OCI-LY3 (cell line): ENCODE data around the gene ARMC9.

Source experiments
- H2AFZ ChIP-seq: fragments of 200-600, 300-600 bp; shearing (Covaris generic); 2 replicates; pipeline ENCODE4 v1.6.0; 2014; ENCODE audit warnings: antibody characterized with exemption, low read depth, low read length
- H3K27ac ChIP-seq: fragments of 200-600, 300-600 bp; sonication (generic); 2 replicates; pipeline ENCODE4 v1.5.1; 2014; ENCODE audit warnings: mild to moderate bottlenecking, low read length, moderate library complexity, mixed read lengths
- H3K27me3 ChIP-seq: fragments of 200-600, 300-600 bp; sonication (generic); 2 replicates; pipeline ENCODE4 v1.6.1; 2014; ENCODE audit warnings: low read depth, low read length, mixed read lengths
- H3K36me3 ChIP-seq: fragments of 200-600, 300-600 bp; sonication (generic); replicated peaks from 2 replicates; pipeline ENCODE3; 2014; ENCODE audit warnings: low read depth, low read length, mixed read lengths
- H3K4me1 ChIP-seq: fragments of 300-600, 200-600 bp; sonication (generic); 2 replicates; pipeline ENCODE4 v1.6.1; 2014; ENCODE audit warnings: low read length, mixed read lengths
- H3K4me2 ChIP-seq: fragments of 200-600, 300-600 bp; sonication (generic); 2 replicates; pipeline ENCODE4 v1.6.1; 2014; ENCODE audit warnings: low read length, mixed read lengths
- H3K4me3 ChIP-seq: fragments of 300-600, 200-600 bp; sonication (generic); 2 replicates; pipeline ENCODE4 v1.5.1; 2014; ENCODE audit warnings: antibody characterized with exemption, mild to moderate bottlenecking, low read length, moderate library complexity
- H3K79me2 ChIP-seq: fragments of 300-600, 200-600 bp; shearing (Covaris generic); 2 replicates; pipeline ENCODE4 v1.6.1; 2014; ENCODE audit warnings: mild to moderate bottlenecking, low read length, mixed read lengths
- H3K9ac ChIP-seq: fragments of 300-600, 200-600 bp; shearing (Covaris generic); 2 replicates; pipeline ENCODE4 v1.6.0; 2014; ENCODE audit warnings: mild to moderate bottlenecking, low read length, moderate library complexity
- H3K9me3 ChIP-seq: fragments of 200-600, 300-600 bp; shearing (Covaris generic); 2 replicates; pipeline ENCODE4 v1.6.1; 2014; ENCODE audit warnings: low read length, mixed read lengths; ENCODE audit not compliant: insufficient read depth
- H4K20me1 ChIP-seq: fragments of 200-600, 300-600 bp; sonication (generic); 2 replicates; pipeline ENCODE4 v1.6.1; 2016; ENCODE audit warnings: low read length, mixed read lengths; ENCODE audit not compliant: insufficient read depth
- EZH2phosphoT487 ChIP-seq: fragments of 200-600 bp; shearing (Covaris generic); IDR thresholded peaks from 2 replicates; pipeline ENCODE4 v1.6.1; 2018; ENCODE audit warnings: antibody characterized with exemption, mixed run types, low read depth
- TF ChIP-seq, protein P1 (sequence below): fragments of 200-600, 300-600 bp; sonication (generic); IDR thresholded peaks from 2 replicates; pipeline ENCODE4 v1.5.1; 2014; ENCODE audit warnings: antibody characterized with exemption, low read length, low read depth

Gene ARMC9

DNA sequence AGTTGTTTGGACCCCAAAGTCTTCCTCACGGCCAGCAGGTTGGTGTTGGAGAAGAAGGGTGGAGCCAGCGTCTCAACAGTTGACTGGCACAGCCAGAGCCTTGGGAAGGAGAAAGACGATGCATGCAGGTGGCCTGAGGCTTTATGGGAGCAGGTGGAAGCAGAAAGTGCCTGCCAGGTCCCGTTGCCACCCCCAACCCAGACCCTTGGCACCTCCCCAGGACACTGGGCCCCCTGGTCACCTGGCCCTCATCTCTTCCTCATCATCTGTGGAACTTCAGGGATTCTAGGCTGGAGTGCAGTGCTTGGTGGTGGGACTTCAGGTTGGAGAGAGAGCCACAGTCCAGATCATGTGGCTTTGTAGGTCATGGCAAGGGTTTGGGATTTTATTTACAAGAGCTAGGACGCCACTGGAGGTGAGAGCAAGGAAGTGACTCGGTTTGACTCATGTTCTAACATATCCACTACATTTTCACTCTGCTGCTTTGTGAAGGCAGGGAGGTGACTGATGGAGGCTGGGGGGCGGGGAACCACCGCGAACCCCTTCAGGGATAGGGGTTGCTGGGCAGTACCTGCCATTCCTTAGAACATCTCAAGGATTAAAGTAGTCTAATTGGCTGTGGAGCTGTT, 134.6 kb downstream of the ARMC9 start:
- Histone ChIP-seq H3K36me3 (no peaks in the 10 kb centered on the region), H3K4me1 (no peaks in the 10 kb centered on the region), H3K9ac (no peak overlapping the region), H3K4me2 (no peak overlapping the region), H3K27ac (no peak overlapping the region), H2AFZ (no peak overlapping the region), H3K27me3 (no peaks in the 10 kb centered on the region), H3K79me2 (no peaks in the 10 kb centered on the region), H3K4me3 (no peak overlapping the region), H3K9me3 (no peaks in the 10 kb centered on the region), H4K20me1 (no peaks in the 10 kb centered on the region)
- no peak for TF ChIP-seq EZH2phosphoT487
- TF ChIP-seq, protein P1, sequence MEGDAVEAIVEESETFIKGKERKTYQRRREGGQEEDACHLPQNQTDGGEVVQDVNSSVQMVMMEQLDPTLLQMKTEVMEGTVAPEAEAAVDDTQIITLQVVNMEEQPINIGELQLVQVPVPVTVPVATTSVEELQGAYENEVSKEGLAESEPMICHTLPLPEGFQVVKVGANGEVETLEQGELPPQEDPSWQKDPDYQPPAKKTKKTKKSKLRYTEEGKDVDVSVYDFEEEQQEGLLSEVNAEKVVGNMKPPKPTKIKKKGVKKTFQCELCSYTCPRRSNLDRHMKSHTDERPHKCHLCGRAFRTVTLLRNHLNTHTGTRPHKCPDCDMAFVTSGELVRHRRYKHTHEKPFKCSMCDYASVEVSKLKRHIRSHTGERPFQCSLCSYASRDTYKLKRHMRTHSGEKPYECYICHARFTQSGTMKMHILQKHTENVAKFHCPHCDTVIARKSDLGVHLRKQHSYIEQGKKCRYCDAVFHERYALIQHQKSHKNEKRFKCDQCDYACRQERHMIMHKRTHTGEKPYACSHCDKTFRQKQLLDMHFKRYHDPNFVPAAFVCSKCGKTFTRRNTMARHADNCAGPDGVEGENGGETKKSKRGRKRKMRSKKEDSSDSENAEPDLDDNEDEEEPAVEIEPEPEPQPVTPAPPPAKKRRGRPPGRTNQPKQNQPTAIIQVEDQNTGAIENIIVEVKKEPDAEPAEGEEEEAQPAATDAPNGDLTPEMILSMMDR = no peak

DNA sequence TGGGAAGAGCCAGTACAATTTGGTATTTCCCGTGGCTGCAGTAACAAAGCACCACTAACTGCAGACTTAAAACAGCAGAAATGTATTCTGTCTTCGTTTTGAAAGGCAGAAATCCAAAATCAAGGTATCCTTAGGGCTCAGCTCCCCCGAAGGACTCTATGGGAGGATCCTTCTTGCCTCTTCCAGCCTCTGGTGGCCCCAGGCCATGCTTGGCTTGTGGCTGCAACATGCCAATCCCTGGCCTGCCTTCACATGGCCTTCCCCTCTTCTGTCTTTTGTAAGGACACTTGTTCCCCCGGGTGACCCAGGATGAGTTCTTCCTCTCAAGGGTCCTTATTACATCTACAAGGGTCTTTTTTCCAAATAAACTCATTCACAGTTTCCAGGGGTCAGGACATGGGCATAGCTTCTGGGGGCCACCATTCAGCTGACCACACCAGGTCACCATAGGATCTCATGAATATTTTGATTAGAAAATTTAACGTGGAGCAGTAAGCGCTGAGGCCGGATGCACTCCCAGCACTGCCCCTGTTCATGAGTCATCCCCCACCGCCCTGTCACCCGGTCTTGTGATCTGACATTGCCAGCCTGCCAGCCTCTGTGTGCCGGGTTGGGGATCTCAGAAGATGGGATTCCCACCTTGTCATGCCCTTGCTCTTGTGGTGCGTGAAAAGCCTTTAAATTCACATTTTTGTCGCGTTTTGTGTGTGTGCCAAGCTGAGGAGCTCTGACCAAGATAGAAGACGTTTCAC, 135.9 kb downstream of the ARMC9 start:
- H3K4me2 ChIP-seq = no peak overlapping the region
- no peak overlapping the region for H2AFZ ChIP-seq
- no peak overlapping the region for H3K4me3 ChIP-seq
- H3K27me3 ChIP-seq = no peaks in the 10 kb centered on the region
- no peaks in the 10 kb centered on the region for H3K36me3 ChIP-seq
- no peak overlapping the region for H3K9ac ChIP-seq
- no peaks in the 10 kb centered on the region for H3K9me3 ChIP-seq
- H3K79me2 ChIP-seq = no peaks in the 10 kb centered on the region
- no peaks in the 10 kb centered on the region for H4K20me1 ChIP-seq
- H3K27ac ChIP-seq = no peak overlapping the region
- TF ChIP-seq, protein P1 = no peak
- no peak for TF ChIP-seq EZH2phosphoT487
- H3K4me1 ChIP-seq = no peaks in the 10 kb centered on the region

DNA sequence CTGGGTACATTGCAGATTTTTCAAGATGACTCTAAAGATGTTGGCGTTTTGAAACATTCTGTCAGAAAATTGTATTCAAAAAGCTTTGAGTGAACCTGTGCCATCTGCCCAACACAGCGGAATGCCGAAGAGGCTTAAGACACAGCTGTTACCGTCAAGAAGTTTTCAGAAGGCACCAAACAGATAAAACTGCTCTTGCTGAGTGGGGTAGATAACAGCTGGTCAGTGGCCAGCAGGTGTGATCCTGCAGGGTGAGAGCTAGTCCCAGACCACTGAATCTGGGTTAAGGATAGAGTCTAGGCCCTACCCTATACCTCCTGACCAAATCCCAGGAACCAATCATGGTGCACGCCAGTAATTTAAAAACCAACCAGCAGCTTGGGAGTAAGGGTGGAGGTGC, 136.6 kb downstream of the ARMC9 start:
- Histone ChIP-seq H4K20me1 (no peaks in the 10 kb centered on the region), H3K27ac (no peak overlapping the region), H3K4me1 (no peaks in the 10 kb centered on the region), H3K36me3 (no peaks in the 10 kb centered on the region), H3K9me3 (no peaks in the 10 kb centered on the region), H2AFZ (no peak overlapping the region), H3K4me2 (no peak overlapping the region), H3K9ac (no peak overlapping the region), H3K79me2 (no peaks in the 10 kb centered on the region), H3K4me3 (no peak overlapping the region), H3K27me3 (no peaks in the 10 kb centered on the region)
- TF ChIP-seq EZH2phosphoT487 = no peak
- TF ChIP-seq, protein P1 = no peak

DNA sequence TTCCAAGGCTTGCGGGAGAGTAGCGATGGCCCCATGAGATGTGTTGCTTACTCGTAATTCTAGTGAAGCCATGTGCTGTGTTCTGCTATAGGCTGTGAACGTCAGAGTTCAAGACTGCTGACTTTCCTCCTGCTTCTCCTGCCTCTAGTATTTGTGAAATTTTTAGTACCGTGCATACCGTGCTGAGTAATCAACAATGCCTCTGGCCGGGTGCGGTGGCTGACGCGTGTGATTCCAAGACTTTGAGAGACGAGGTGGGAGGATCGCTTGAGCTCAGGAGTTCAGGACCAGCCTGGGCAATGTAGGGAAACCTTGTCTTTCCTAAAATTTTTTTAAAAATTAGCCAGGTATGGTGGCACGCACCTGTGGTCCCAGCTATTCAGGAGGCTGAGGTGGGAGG, 137.2 kb downstream of the ARMC9 start:
- Histone ChIP-seq H3K9me3 (no peaks in the 10 kb centered on the region), H3K9ac (no peak overlapping the region), H3K4me3 (no peak overlapping the region), H3K27me3 (no peaks in the 10 kb centered on the region), H2AFZ (no peak overlapping the region), H3K4me2 (no peak overlapping the region), H3K4me1 (no peaks in the 10 kb centered on the region), H3K27ac (no peak overlapping the region), H3K79me2 (no peaks in the 10 kb centered on the region), H4K20me1 (no peaks in the 10 kb centered on the region), H3K36me3 (no peaks in the 10 kb centered on the region)
- TF ChIP-seq, protein P1 = no peak
- TF ChIP-seq EZH2phosphoT487 = no peak
